Measurements from ENCODE around the gene RNF150. TPM values are rescaled to one million over a fixed set of nuclear protein-coding genes. Genes with fewer than 3 reads are reported as not detected.

Gene RNF150
- total RNA-seq, 1 experiment from 2014 or later, result 1.3 TPM

GRCh38 chr4:141041021-141041476 lies 92.2 kb downstream of the RNF150 start:
- ATAC-seq (no peak), DNase-seq (ENCODE audit: low read depth, low spot score) (no peak)
- Histone ChIP-seq H3K4me3 (ENCODE audit: low read depth in 2 of 2, low read length in 2 of 2) (no peak overlapping the region), H3K9me3 (ENCODE audit: control insufficient read depth, insufficient read depth, low read depth, low read length) (no peaks in the 10 kb centered on the region), H3K36me3 (ENCODE audit: control insufficient read depth, insufficient read depth, low read length) (no peaks in the 10 kb centered on the region), H3K27me3 (ENCODE audit: control insufficient read depth, insufficient read depth, low read length) (no peaks in the 10 kb centered on the region), H3K27ac (ENCODE audit: low read length) (no peak overlapping the region), H3K4me1 (ENCODE audit: control insufficient read depth, insufficient read depth, low read length) (no peaks in the 10 kb centered on the region)
- in situ Hi-C loops (cut with HindIII; ENCODE audit: low pct_unique_long_range_greater_than_20kb, low sequenced_read_pairs), result no loop called here
- POLR2A ChIA-PET, result no interaction called here
- intact Hi-C loops (cut with micrococcal nuclease; ENCODE audit: unreplicated experiment), result no loop called here
- no TSS peak for BruUV-seq (replicated peaks)
- CTCF ChIA-PET, result no interaction called here
- TF ChIP-seq SIN3A (IDR thresholded peaks at IDR 0.05; ENCODE audit: borderline replicate concordance, insufficient read depth, low read depth, low read length) (no peak), CTCF (IDR thresholded peaks at IDR 0.05) (no peak), TCF7L2 (IDR thresholded peaks at IDR 0.05; ENCODE audit: low read depth, low read length) (no peak), POLR2AphosphoS5 (IDR thresholded peaks at IDR 0.05; ENCODE audit: low read depth, low read length) (no peak), REST (IDR thresholded peaks at IDR 0.05; ENCODE audit: insufficient read depth in 1 of 2, low read depth in 2 of 2, low read length in 1 of 2) (no peak)

- Histone ChIP-seq H3K4me1 (ENCODE audit: control insufficient read depth, insufficient read depth, low read length) (no peaks in the 10 kb centered on the region), H3K27me3 (ENCODE audit: control insufficient read depth, insufficient read depth, low read length) (no peaks in the 10 kb centered on the region), H3K36me3 (ENCODE audit: control insufficient read depth, insufficient read depth, low read length) (no peaks in the 10 kb centered on the region), H3K4me3 (ENCODE audit: low read depth in 2 of 2, low read length in 2 of 2) (no peak overlapping the region), H3K9me3 (ENCODE audit: control insufficient read depth, insufficient read depth, low read depth, low read length) (no peaks in the 10 kb centered on the region), H3K27ac (ENCODE audit: low read length) (no peak overlapping the region)
- intact Hi-C loops (cut with micrococcal nuclease; ENCODE audit: unreplicated experiment) (no loop called here), in situ Hi-C loops (cut with HindIII; ENCODE audit: low pct_unique_long_range_greater_than_20kb, low sequenced_read_pairs) (no loop called here)
- no peak for TF ChIP-seq REST (IDR thresholded peaks at IDR 0.05; ENCODE audit: insufficient read depth in 1 of 2, low read depth in 2 of 2, low read length in 1 of 2)
- no peak for TF ChIP-seq SIN3A (IDR thresholded peaks at IDR 0.05; ENCODE audit: borderline replicate concordance, insufficient read depth, low read depth, low read length)
- no peak for TF ChIP-seq POLR2AphosphoS5 (IDR thresholded peaks at IDR 0.05; ENCODE audit: low read depth, low read length)
- no peak for TF ChIP-seq TCF7L2 (IDR thresholded peaks at IDR 0.05; ENCODE audit: low read depth, low read length)
- TF ChIP-seq CTCF (IDR thresholded peaks at IDR 0.05), result no peak
- DNase-seq (ENCODE audit: low read depth, low spot score) (no peak), ATAC-seq (no peak)
- CTCF ChIA-PET, result no interaction called here
- BruUV-seq (replicated peaks), result no TSS peak
- POLR2A ChIA-PET, result no interaction called here
These were observed 94.1 kb downstream of the RNF150 start for GRCh38 chr4:141039156-141039555.
